ENCODE data around the gene LSM11.

GRCh38 chr5:157761690-157762621, 18.4 kb downstream of the LSM11 start:
- peak; percentile 48 to 79 (median 74) for TF ChIP-seq CTCF (IDR thresholded peaks at IDR 0.05)
- TF ChIP-seq POLR2A (IDR thresholded peaks at IDR 0.05) = no peak
